ENCODE measurements around the gene TNRC6A.

DNA sequence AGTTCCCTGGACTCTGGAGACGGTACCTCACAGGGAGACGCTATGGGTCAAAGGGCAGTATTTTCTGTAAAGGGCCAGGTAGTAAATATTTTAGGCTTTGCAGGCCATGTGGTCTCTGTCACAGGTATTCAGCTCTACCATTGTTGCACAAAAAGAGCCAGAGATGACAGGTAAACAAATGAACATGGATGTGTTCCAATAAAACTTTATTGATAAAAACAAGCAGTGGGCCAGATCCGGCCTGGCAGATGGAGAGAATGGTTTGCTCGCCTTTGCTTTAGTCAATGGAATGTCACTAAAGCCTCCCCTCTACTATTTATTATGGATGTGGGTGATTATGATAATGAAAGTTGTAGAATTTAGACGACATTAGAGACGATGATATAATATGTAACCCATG is 107.4 kb downstream of the TNRC6A start:
- TF ChIP-seq, protein P1, sequence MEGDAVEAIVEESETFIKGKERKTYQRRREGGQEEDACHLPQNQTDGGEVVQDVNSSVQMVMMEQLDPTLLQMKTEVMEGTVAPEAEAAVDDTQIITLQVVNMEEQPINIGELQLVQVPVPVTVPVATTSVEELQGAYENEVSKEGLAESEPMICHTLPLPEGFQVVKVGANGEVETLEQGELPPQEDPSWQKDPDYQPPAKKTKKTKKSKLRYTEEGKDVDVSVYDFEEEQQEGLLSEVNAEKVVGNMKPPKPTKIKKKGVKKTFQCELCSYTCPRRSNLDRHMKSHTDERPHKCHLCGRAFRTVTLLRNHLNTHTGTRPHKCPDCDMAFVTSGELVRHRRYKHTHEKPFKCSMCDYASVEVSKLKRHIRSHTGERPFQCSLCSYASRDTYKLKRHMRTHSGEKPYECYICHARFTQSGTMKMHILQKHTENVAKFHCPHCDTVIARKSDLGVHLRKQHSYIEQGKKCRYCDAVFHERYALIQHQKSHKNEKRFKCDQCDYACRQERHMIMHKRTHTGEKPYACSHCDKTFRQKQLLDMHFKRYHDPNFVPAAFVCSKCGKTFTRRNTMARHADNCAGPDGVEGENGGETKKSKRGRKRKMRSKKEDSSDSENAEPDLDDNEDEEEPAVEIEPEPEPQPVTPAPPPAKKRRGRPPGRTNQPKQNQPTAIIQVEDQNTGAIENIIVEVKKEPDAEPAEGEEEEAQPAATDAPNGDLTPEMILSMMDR (IDR thresholded peaks at IDR 0.05; ENCODE audit: low read depth, low read length): no peak
- no peak for TF ChIP-seq EZH2phosphoT487 (IDR thresholded peaks at IDR 0.05; ENCODE audit: low read depth)
